T-helper 17 cell (primary cell): ENCODE measurements around the gene HBZ. TPM values are rescaled to one million over a fixed set of nuclear protein-coding genes. Genes with fewer than 3 reads are reported as not detected.
"Not testable (repeated sequence)": the region's sequence is repeated elsewhere in the genome, so short reads cannot be mapped to it uniquely, and the experiment has no call there.

ENCODE experiments used
- ATAC-seq: fragments of 150-1000 bp; cut with Tn5 transposase; 2 replicates; pipeline ENCODE4 v1.10.0; 2021; ENCODE audit warnings: mild to moderate bottlenecking, moderate library complexity
- DNase-seq, 3 donors: peaks; one replicate each; pipeline versions ENCODE4 v3.0.0 to v3.0.0-alpha.2; 2020 to 2021
- H3K9me3 ChIP-seq: one replicate; pipeline ENCODE4 v1.7.0; 2013; ENCODE audit warnings: low read length, mild to moderate bottlenecking; ENCODE audit not compliant: control insufficient read depth, poor library complexity, severe bottlenecking
- H3K27ac Mint-ChIP-seq: one replicate; pipeline ENCODE4 v1.8.0; 2022; ENCODE audit warnings: mild to moderate bottlenecking, moderate library complexity, mixed read lengths
- H3K27me3 Mint-ChIP-seq: one replicate; pipeline ENCODE4 v1.8.0; 2022; ENCODE audit warnings: mixed read lengths
- H3K36me3 Mint-ChIP-seq: one replicate; pipeline ENCODE4 v1.8.0; 2022; ENCODE audit warnings: low read depth, mixed read lengths
- H3K4me1 Mint-ChIP-seq: one replicate; pipeline ENCODE4 v1.8.0; 2022; ENCODE audit warnings: mild to moderate bottlenecking, mixed read lengths
- H3K4me3 Mint-ChIP-seq: one replicate; pipeline ENCODE4 v1.8.0; 2022; ENCODE audit warnings: mild to moderate bottlenecking, moderate library complexity, mixed read lengths
- total RNA-seq, 4 donors: library from RNA in 2 of 4; stranded (reverse) in 2 of 4; gene quantifications; one replicate each; pipeline ENCODE4 v1.2.3 and lab custom pipeline; 2022 to 2026

HBZ gene
- total RNA-seq, 2 donors from 2014 or later: not detected

- H3K36me3 Mint-ChIP-seq, H3K27ac Mint-ChIP-seq, DNase-seq, H3K9me3 ChIP-seq, ATAC-seq: not testable (repeated sequence)
- Mint-ChIP-seq H3K4me3 (peak overlapping the region; percentile 19), H3K4me1 (peaks cover 10% of the 10 kb centered on the region), H3K27me3 (peaks cover 29% of the 10 kb centered on the region)
These were observed 11.3 kb downstream of the HBZ start for GRCh38 chr16:163696-164095.

GRCh38 chr16:164134-164823 is 11.8 kb downstream of the HBZ start:
- H3K27me3 Mint-ChIP-seq: peaks cover 28% of the 10 kb centered on the region

GRCh38 chr16:164827-165538 is 12.5 kb downstream of the HBZ start:
- H3K4me1 Mint-ChIP-seq: peaks cover 9% of the 10 kb centered on the region
- no peak overlapping the region for H3K27ac Mint-ChIP-seq
- peaks cover 2% of the 10 kb centered on the region for H3K36me3 Mint-ChIP-seq
- H3K9me3 ChIP-seq: no peaks in the 10 kb centered on the region
- DNase-seq (no peak), ATAC-seq (peak; percentile 35)
- peak overlapping the region; percentile 70 for H3K4me3 Mint-ChIP-seq
- peaks cover 28% of the 10 kb centered on the region for H3K27me3 Mint-ChIP-seq

More at GRCh38 chr16:164134-164823, 11.8 kb downstream of the HBZ start:
- not testable (repeated sequence) for H3K27ac Mint-ChIP-seq, DNase-seq, H3K9me3 ChIP-seq, H3K36me3 Mint-ChIP-seq, H3K4me3 Mint-ChIP-seq
- peaks cover 11% of the 10 kb centered on the region for H3K4me1 Mint-ChIP-seq
- ATAC-seq: peak; percentile 31

GRCh38 chr16:165539-166374 is 13.3 kb downstream of the HBZ start, which contains the start of gene HBM:
HBM (plus strand) TSS chr16:165978; CDS start chr16:165998, 20 bp downstream.
- Mint-ChIP-seq H3K4me3 (peak within 1 kb of the TSS; percentile 70), H3K27ac (no peak within 1 kb of the TSS), H3K27me3 (peaks cover 36% of the 10 kb centered on the region), H3K4me1 (peaks cover 9% of the 10 kb centered on the region), H3K36me3 (peaks cover 2% of the 10 kb centered on the region)
- DNase-seq (no peak), ATAC-seq (peak; percentile 53)
- no peaks in the 10 kb centered on the region for H3K9me3 ChIP-seq

GRCh38 chr16:166375-167121 is 14.1 kb downstream of the HBZ start:
- Mint-ChIP-seq H3K4me3 (peak overlapping the region; percentile 15), H3K27me3 (peaks cover 36% of the 10 kb centered on the region), H3K36me3 (peaks cover 2% of the 10 kb centered on the region), H3K27ac (no peak overlapping the region), H3K4me1 (peaks cover 9% of the 10 kb centered on the region)
- no peak for ATAC-seq
- no peak for DNase-seq
- no peaks in the 10 kb centered on the region for H3K9me3 ChIP-seq

- H3K9me3 ChIP-seq: no peaks in the 10 kb centered on the region
- Mint-ChIP-seq H3K27ac (no peak overlapping the region), H3K27me3 (peaks cover 41% of the 10 kb centered on the region), H3K36me3 (no peaks in the 10 kb centered on the region), H3K4me1 (peaks cover 9% of the 10 kb centered on the region), H3K4me3 (peak overlapping the region; percentile 15)
- ATAC-seq: no peak
- no peak for DNase-seq
These were observed 14.8 kb downstream of the HBZ start for GRCh38 chr16:167122-167690.

GRCh38 chr16:168424-168823 is 16.0 kb downstream of the HBZ start:
- Mint-ChIP-seq H3K27me3 (peaks cover 41% of the 10 kb centered on the region), H3K4me3 (peak overlapping the region; percentile 19), H3K36me3 (no peaks in the 10 kb centered on the region), H3K4me1 (peaks cover 9% of the 10 kb centered on the region), H3K27ac (no peak overlapping the region)
- DNase-seq (no peak), ATAC-seq (no peak)
- no peaks in the 10 kb centered on the region for H3K9me3 ChIP-seq

- Mint-ChIP-seq H3K27ac (no peak overlapping the region), H3K4me3 (no peak overlapping the region), H3K4me1 (peaks cover 11% of the 10 kb centered on the region), H3K27me3 (peaks cover 41% of the 10 kb centered on the region), H3K36me3 (no peaks in the 10 kb centered on the region)
- H3K9me3 ChIP-seq: no peaks in the 10 kb centered on the region
- ATAC-seq: no peak
- no peak for DNase-seq
These were observed 16.6 kb downstream of the HBZ start for GRCh38 chr16:169014-169413.

GRCh38 chr16:170088-170507 is 17.7 kb downstream of the HBZ start:
- not testable (repeated sequence) for H3K9me3 ChIP-seq, H3K4me3 Mint-ChIP-seq, ATAC-seq, H3K36me3 Mint-ChIP-seq, DNase-seq
- Mint-ChIP-seq H3K27ac (peak overlapping the region; percentile 39), H3K4me1 (peaks cover 15% of the 10 kb centered on the region), H3K27me3 (peaks cover 50% of the 10 kb centered on the region)

GRCh38 chr16:170788-171187 is 18.3 kb downstream of the HBZ start:
- H3K27ac Mint-ChIP-seq: no peak overlapping the region
- ATAC-seq (no peak), DNase-seq (no peak)
- H3K4me3 Mint-ChIP-seq: no peak overlapping the region
- H3K27me3 Mint-ChIP-seq: peaks cover 56% of the 10 kb centered on the region
- no peaks in the 10 kb centered on the region for H3K9me3 ChIP-seq
- H3K36me3 Mint-ChIP-seq: no peaks in the 10 kb centered on the region
- peaks cover 11% of the 10 kb centered on the region for H3K4me1 Mint-ChIP-seq

GRCh38 chr16:172374-172941 is 20.0 kb downstream of the HBZ start, which contains the start of gene HBA2:
HBA2 (plus strand) TSS chr16:172876; CDS start chr16:172913, 37 bp downstream.
- H3K4me1 Mint-ChIP-seq, H3K36me3 Mint-ChIP-seq, H3K27ac Mint-ChIP-seq, H3K9me3 ChIP-seq, DNase-seq: not testable (repeated sequence)
- peak; percentile 59 for ATAC-seq
- Mint-ChIP-seq H3K27me3 (peaks cover 49% of the 10 kb centered on the region), H3K4me3 (peak within 1 kb of the TSS; percentile 55)
